Muscle layer of colon (tissue), 2 donors: Measurements from ENCODE around the gene TMPRSS13.

Experiments
- H3K27ac ChIP-seq: one replicate; pipeline ENCODE4 v1.7.0; 2013; ENCODE audit warnings: low read depth, mild to moderate bottlenecking, low read length, moderate library complexity
- H3K27me3 ChIP-seq, 2 donors: one replicate each; pipeline ENCODE4 v1.7.0; 2013; ENCODE audit warnings: low read length in 2 of 2, mild to moderate bottlenecking in 2 of 2; ENCODE audit not compliant: insufficient read depth in 2 of 2, control insufficient read depth in 1 of 2
- H3K36me3 ChIP-seq: one replicate; pipeline ENCODE4 v1.7.0; 2013; ENCODE audit warnings: mild to moderate bottlenecking, low read length; ENCODE audit not compliant: insufficient read depth
- H3K4me1 ChIP-seq: one replicate; pipeline ENCODE4 v1.7.0; 2013; ENCODE audit warnings: mild to moderate bottlenecking, low read length; ENCODE audit not compliant: insufficient read depth
- H3K4me3 ChIP-seq, 2 donors: one replicate each; pipeline ENCODE4 v1.7.0; 2013; ENCODE audit warnings: low read length in 2 of 2, low read depth in 1 of 2, mild to moderate bottlenecking in 1 of 2, moderate library complexity in 1 of 2
- H3K9ac ChIP-seq: one replicate; pipeline ENCODE4 v1.7.0; 2013; ENCODE audit warnings: low read length
- H3K9me3 ChIP-seq: one replicate; pipeline ENCODE4 v1.7.0; 2013; ENCODE audit warnings: mild to moderate bottlenecking, low read length
- donor health status: abdominal sarcoma.
- donor health status: Adenocarcinoma of cecum.

The TMPRSS13 gene

GRCh38 chr11:117934526-117935307 is 5.5 kb upstream of the TMPRSS13 start:
- no peaks in the 10 kb centered on the region for H3K27me3 ChIP-seq
- no peaks in the 10 kb centered on the region for H3K9me3 ChIP-seq
- no peak overlapping the region for H3K9ac ChIP-seq
- H3K4me3 ChIP-seq, result no peak overlapping the region
- peaks cover 8% of the 10 kb centered on the region for H3K4me1 ChIP-seq
- H3K27ac ChIP-seq, result no peak overlapping the region
- H3K36me3 ChIP-seq, result no peaks in the 10 kb centered on the region

GRCh38 chr11:117933930-117934329 is 4.7 kb upstream of the TMPRSS13 start:
- Histone ChIP-seq H3K27me3 (no peaks in the 10 kb centered on the region), H3K36me3 (no peaks in the 10 kb centered on the region), H3K4me3 (no peak overlapping the region), H3K4me1 (peaks cover 8% of the 10 kb centered on the region), H3K9ac (no peak overlapping the region), H3K9me3 (no peaks in the 10 kb centered on the region), H3K27ac (no peak overlapping the region)

- H3K36me3 ChIP-seq, result no peaks in the 10 kb centered on the region
- no peak overlapping the region for H3K9ac ChIP-seq
- H3K4me3 ChIP-seq, result no peak overlapping the region
- H3K27ac ChIP-seq, result no peak overlapping the region
- H3K4me1 ChIP-seq, result peaks cover 8% of the 10 kb centered on the region
- H3K27me3 ChIP-seq, result no peaks in the 10 kb centered on the region
- H3K9me3 ChIP-seq, result no peaks in the 10 kb centered on the region
These were observed 4.3 kb upstream of the TMPRSS13 start for GRCh38 chr11:117933475-117933874.

- H3K4me3 ChIP-seq, result no peak overlapping the region
- no peak overlapping the region for H3K9ac ChIP-seq
- peaks cover 8% of the 10 kb centered on the region for H3K4me1 ChIP-seq
- H3K9me3 ChIP-seq, result no peaks in the 10 kb centered on the region
- no peaks in the 10 kb centered on the region for H3K36me3 ChIP-seq
- no peak overlapping the region for H3K27ac ChIP-seq
- H3K27me3 ChIP-seq, result no peaks in the 10 kb centered on the region
These were observed 3.7 kb upstream of the TMPRSS13 start for GRCh38 chr11:117932947-117933346.

GRCh38 chr11:117932426-117932825 is 3.2 kb upstream of the TMPRSS13 start:
- peaks cover 8% of the 10 kb centered on the region for H3K4me1 ChIP-seq
- no peak overlapping the region for H3K9ac ChIP-seq
- no peak overlapping the region for H3K27ac ChIP-seq
- no peak overlapping the region for H3K4me3 ChIP-seq
- H3K27me3 ChIP-seq, result no peaks in the 10 kb centered on the region
- H3K9me3 ChIP-seq, result no peaks in the 10 kb centered on the region
- H3K36me3 ChIP-seq, result no peaks in the 10 kb centered on the region

GRCh38 chr11:117931971-117932370 is 2.8 kb upstream of the TMPRSS13 start:
- Histone ChIP-seq H3K4me1 (peaks cover 8% of the 10 kb centered on the region), H3K9ac (no peak overlapping the region), H3K4me3 (no peak overlapping the region), H3K27ac (no peak overlapping the region), H3K36me3 (no peaks in the 10 kb centered on the region), H3K27me3 (no peaks in the 10 kb centered on the region), H3K9me3 (no peaks in the 10 kb centered on the region)

- H3K36me3 ChIP-seq, result no peaks in the 10 kb centered on the region
- H3K4me1 ChIP-seq, result peaks cover 8% of the 10 kb centered on the region
- H3K9me3 ChIP-seq, result no peaks in the 10 kb centered on the region
- H3K27me3 ChIP-seq, result no peaks in the 10 kb centered on the region
- H3K4me3 ChIP-seq, result no peak overlapping the region
- H3K9ac ChIP-seq, result no peak overlapping the region
- H3K27ac ChIP-seq, result no peak overlapping the region
These were observed 2.2 kb upstream of the TMPRSS13 start for GRCh38 chr11:117931331-117931950.

- H3K27me3 ChIP-seq, result no peaks in the 10 kb centered on the region
- no peaks in the 10 kb centered on the region for H3K36me3 ChIP-seq
- H3K4me3 ChIP-seq, result no peak overlapping the region
- no peak overlapping the region for H3K9ac ChIP-seq
- no peak overlapping the region for H3K27ac ChIP-seq
- H3K9me3 ChIP-seq, result no peaks in the 10 kb centered on the region
- H3K4me1 ChIP-seq, result peaks cover 8% of the 10 kb centered on the region
These were observed 1.6 kb upstream of the TMPRSS13 start for GRCh38 chr11:117930668-117931330.

- Histone ChIP-seq H3K27me3 (no peaks in the 10 kb centered on the region), H3K4me1 (peaks cover 8% of the 10 kb centered on the region), H3K9ac (no peak overlapping the region), H3K4me3 (no peak overlapping the region), H3K36me3 (no peaks in the 10 kb centered on the region), H3K27ac (no peak overlapping the region), H3K9me3 (no peaks in the 10 kb centered on the region)
These were observed 841 bp upstream of the TMPRSS13 start for GRCh38 chr11:117929916-117930570.

- H3K9ac ChIP-seq, result no peak overlapping the region
- H3K4me3 ChIP-seq, result no peak overlapping the region
- H3K27ac ChIP-seq, result no peak overlapping the region
- H3K27me3 ChIP-seq, result no peaks in the 10 kb centered on the region
- peaks cover 8% of the 10 kb centered on the region for H3K4me1 ChIP-seq
- no peaks in the 10 kb centered on the region for H3K36me3 ChIP-seq
- no peaks in the 10 kb centered on the region for H3K9me3 ChIP-seq
These were observed 608 bp downstream of the TMPRSS13 start for GRCh38 chr11:117928446-117929141.

- H3K9me3 ChIP-seq, result no peaks in the 10 kb centered on the region
- H3K36me3 ChIP-seq, result no peaks in the 10 kb centered on the region
- H3K4me1 ChIP-seq, result peaks cover 8% of the 10 kb centered on the region
- H3K9ac ChIP-seq, result no peak overlapping the region
- no peak overlapping the region for H3K27ac ChIP-seq
- H3K27me3 ChIP-seq, result no peaks in the 10 kb centered on the region
- no peak overlapping the region for H3K4me3 ChIP-seq
These were observed 1.3 kb downstream of the TMPRSS13 start for GRCh38 chr11:117927926-117928325.
